Ovary (tissue), 9 donors: ENCODE measurements around the gene SCAMP4. TPM values are rescaled to one million over a fixed set of nuclear protein-coding genes. Genes with fewer than 3 reads are reported as not detected.

ENCODE experiments used
- DNase-seq, 5 donors: peaks; one replicate each; pipeline ENCODE4 v3.0.0-alpha.2; 2019 to 2020
- H3K27ac ChIP-seq, 2 donors: fragments of 200-600 bp; one replicate each; pipeline versions ENCODE4 v1.5.1 to v1.8.0; 2019 to 2022
- H3K27me3 ChIP-seq: fragments of 200-600 bp; one replicate; pipeline ENCODE4 v1.8.0; 2022
- H3K36me3 ChIP-seq: fragments of 200-600 bp; sonication (generic); one replicate; pipeline ENCODE4 v1.5.1; 2019
- H3K4me1 ChIP-seq: one replicate; pipeline ENCODE4 v1.8.1; 2013; ENCODE audit warnings: mild to moderate bottlenecking, moderate library complexity; ENCODE audit not compliant: insufficient read depth
- H3K4me3 ChIP-seq: fragments of 200-600 bp; sonication (generic); one replicate; pipeline ENCODE4 v1.5.1; 2017
- H3K9me3 ChIP-seq, 2 donors: fragments of 200-600 bp in 1 of 2; sonication (generic) in 1 of 2; one replicate each; pipeline versions ENCODE4 v1.5.1 to v1.8.1; 2013 to 2019; ENCODE audit warnings: mild to moderate bottlenecking in 1 of 2, moderate library complexity in 1 of 2
- CTCF ChIP-seq, 3 donors: fragments of 450-650 bp in 2 of 3; fragments of 200-600 bp in 1 of 3; IDR thresholded peaks; one replicate each; pipeline versions ENCODE4 v1.5.1 to v1.8.0; 2016 to 2022; ENCODE audit warnings: antibody characterized with exemption in 3 of 3, mild to moderate bottlenecking in 1 of 3
- EP300 ChIP-seq: sonication (generic); formaldehyde crosslinking; IDR thresholded peaks from one replicate; pipeline ENCODE4 v1.6.1; 2017; ENCODE audit warnings: antibody characterized with exemption
- POLR2A ChIP-seq: fragments of 450-650 bp; IDR thresholded peaks from one replicate; pipeline ENCODE4 v1.6.1; 2017; ENCODE audit warnings: antibody characterized with exemption, mild to moderate bottlenecking, moderate library complexity
- WGBS, 3 donors: extraction: QIAGEN DNeasy Blood & Tissue Kit in 1 of 3; methylation state at CpG; one replicate each; pipeline versions ENCODE4 v1.1.5 to v1.1.7; 2013 to 2017; 5-methylcytosine and 5-hydroxymethylcytosine counted together
- intact Hi-C, 4 donors: fragments of 100-400 bp; cut with DNase I; formaldehyde crosslinking; loops; one replicate each; pipeline versions ENCODE4 v1.11.0 to v1.15.1; 2022 to 2023
- polyA plus RNA-seq, 2 donors: library from polyadenylated mRNA; stranded (reverse); fragments of 200-250 nt in 1 of 2; fragments of 350-450 nt in 1 of 2; fragmentation: Illumina TruSeq in 1 of 2; extraction: RNeasy Lipid Tissue Mini Kit (QIAGEN cat#74804) in 1 of 2; gene quantifications; one replicate each; pipeline ENCODE4 v1.2.3, GENCODE V29; 2013 to 2014
- total RNA-seq, 7 donors: library from RNA; depleted of rRNA in 2 of 7; stranded (reverse); fragments of >200 nt in 2 of 7; fragmentation: NEBNext Ultra II Directional in 3 of 7; extraction: Animal tissue kit (Norgen Biotek cat#: 25700) in 3 of 7; gene quantifications; one replicate each; pipeline versions ENCODE4 v1.1.0 to v1.2.4, GENCODE V29; 2016 to 2023
- donor health status: DM: no; HTN: no; CAD: no; lungs with moderate emphysema.
- donor health status: DM: no; HTN: no; CAD: no.
- donor health status: Bipolar disorder and iron deficiency.
- donor health status: DM: yes; HTN: yes; CAD: no.
- donor health status: DM: no; HTN: no; CAD: no.
- donor health status: DM: yes; HTN: yes; CAD: no.

Gene SCAMP4
- total and polyA plus RNA-seq, 9 donors = 11.7 to 87.0 (median 56.5) TPM

GRCh38 chr19:1944916-1945561, 39.8 kb downstream of the SCAMP4 start:
- peak in 2 of 5 donors; percentile 10 to 27 for DNase-seq

DNA sequence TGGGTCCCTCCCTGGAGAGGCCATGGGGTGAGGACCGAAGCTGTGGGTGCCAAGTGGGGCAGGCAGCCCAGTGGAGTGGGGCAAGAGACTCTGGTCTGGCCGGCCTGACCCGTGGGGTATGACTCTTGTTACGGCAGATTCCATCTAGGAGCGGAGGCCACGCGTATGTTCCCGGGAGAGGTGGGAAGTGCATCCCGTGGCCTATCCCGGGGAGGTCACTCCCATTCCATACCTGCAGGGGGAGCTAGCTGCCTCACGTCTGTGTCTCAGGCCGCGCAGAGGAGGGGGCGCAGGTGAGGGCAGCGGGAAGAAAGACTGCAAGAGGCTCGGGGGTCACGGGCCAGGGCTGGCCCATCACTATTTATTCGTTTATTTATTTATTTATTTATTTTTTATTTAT, 40.7 kb downstream of the SCAMP4 start:
- peak in 4 of 5 donors; percentile 27 to 65 (median 60) for DNase-seq
- intact Hi-C loops = no loop called here

More at GRCh38 chr19:1944916-1945561, 39.8 kb downstream of the SCAMP4 start:
- intact Hi-C loops = no loop called here
- Histone ChIP-seq H3K4me3 (no peak overlapping the region), H3K9me3 (no peaks in the 10 kb centered on the region), H3K4me1 (peaks cover 11% of the 10 kb centered on the region), H3K27ac (no peak overlapping the region), H3K27me3 (no peaks in the 10 kb centered on the region), H3K36me3 (no peaks in the 10 kb centered on the region)
- 85 to 87% (median 87%) methylated on average over 26 to 30 of the region's 30 CpGs for WGBS, 3 donors
- TF ChIP-seq CTCF (IDR thresholded peaks at IDR 0.05) = no peak
- no peak for TF ChIP-seq EP300
- TF ChIP-seq POLR2A = no peak

GRCh38 chr19:1947651-1948209, 42.5 kb downstream of the SCAMP4 start:
- no peak overlapping the region for H3K4me3 ChIP-seq
- H3K27ac ChIP-seq = no peak overlapping the region
- H3K9me3 ChIP-seq = no peaks in the 10 kb centered on the region
- H3K27me3 ChIP-seq = no peaks in the 10 kb centered on the region
- peak in 1 of 5 donors; percentile 9 for DNase-seq
- TF ChIP-seq POLR2A (no peak), EP300 (no peak)
- H3K4me1 ChIP-seq = peaks cover 10% of the 10 kb centered on the region
- no peaks in the 10 kb centered on the region for H3K36me3 ChIP-seq
- intact Hi-C loops = no loop called here
- 88 to 90% (median 88%) methylated on average over 30 to 34 of the region's 34 CpGs for WGBS, 3 donors

More for the DNA sequence above, 40.7 kb downstream of the SCAMP4 start:
- Histone ChIP-seq H3K36me3 (no peaks in the 10 kb centered on the region), H3K9me3 (no peaks in the 10 kb centered on the region), H3K27me3 (no peaks in the 10 kb centered on the region), H3K27ac (no peak overlapping the region), H3K4me1 (peaks cover 10% of the 10 kb centered on the region), H3K4me3 (no peak overlapping the region)
- WGBS, 3 donors = 40 to 71% (median 54%) methylated on average over 18 of the region's 18 CpGs
- TF ChIP-seq POLR2A (no peak), EP300 (no peak), CTCF (IDR thresholded peaks at IDR 0.05) (peak in 1 of 3 donors; percentile 29)

- Histone ChIP-seq H3K4me3 (no peak overlapping the region), H3K4me1 (peaks cover 1% of the 10 kb centered on the region), H3K9me3 (no peaks in the 10 kb centered on the region), H3K36me3 (no peaks in the 10 kb centered on the region), H3K27ac (no peak overlapping the region), H3K27me3 (no peaks in the 10 kb centered on the region)
- intact Hi-C loops = loop anchor here in 1 of 4 donors (5.0 kb wide), 1 partner anchor 272 kb away; no protein-coding TSS in a partner anchor
- no peak for DNase-seq
- 92 to 94% (median 93%) methylated on average over 44 of the region's 44 CpGs for WGBS, 3 donors
- TF ChIP-seq EP300 (no peak), POLR2A (no peak), CTCF (IDR thresholded peaks at IDR 0.05) (no peak)
Measured at GRCh38 chr19:1949304-1950101, 44.3 kb downstream of the SCAMP4 start.
